ENCODE data around the gene NINL.

The NINL gene

DNA sequence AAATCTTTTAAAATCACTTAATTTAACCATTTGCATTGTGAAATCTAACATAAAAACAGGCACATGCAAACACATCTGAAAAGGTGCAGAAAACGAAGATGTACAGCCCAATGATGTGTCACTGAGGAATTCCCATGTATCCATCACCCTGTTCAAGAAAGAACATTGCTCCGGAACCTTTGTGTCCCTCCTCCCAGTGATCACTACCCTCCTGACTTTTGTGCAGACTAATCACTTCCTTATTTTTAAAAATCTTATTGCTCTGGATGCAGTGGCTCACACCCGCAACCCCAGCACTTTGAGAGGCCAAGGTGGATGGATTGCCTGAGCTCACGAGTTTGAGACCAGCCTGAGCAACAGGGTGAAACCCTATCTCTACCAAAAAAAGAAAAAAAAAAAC lies 163.3 kb downstream of the NINL start:
- TF ChIP-seq, protein P1, sequence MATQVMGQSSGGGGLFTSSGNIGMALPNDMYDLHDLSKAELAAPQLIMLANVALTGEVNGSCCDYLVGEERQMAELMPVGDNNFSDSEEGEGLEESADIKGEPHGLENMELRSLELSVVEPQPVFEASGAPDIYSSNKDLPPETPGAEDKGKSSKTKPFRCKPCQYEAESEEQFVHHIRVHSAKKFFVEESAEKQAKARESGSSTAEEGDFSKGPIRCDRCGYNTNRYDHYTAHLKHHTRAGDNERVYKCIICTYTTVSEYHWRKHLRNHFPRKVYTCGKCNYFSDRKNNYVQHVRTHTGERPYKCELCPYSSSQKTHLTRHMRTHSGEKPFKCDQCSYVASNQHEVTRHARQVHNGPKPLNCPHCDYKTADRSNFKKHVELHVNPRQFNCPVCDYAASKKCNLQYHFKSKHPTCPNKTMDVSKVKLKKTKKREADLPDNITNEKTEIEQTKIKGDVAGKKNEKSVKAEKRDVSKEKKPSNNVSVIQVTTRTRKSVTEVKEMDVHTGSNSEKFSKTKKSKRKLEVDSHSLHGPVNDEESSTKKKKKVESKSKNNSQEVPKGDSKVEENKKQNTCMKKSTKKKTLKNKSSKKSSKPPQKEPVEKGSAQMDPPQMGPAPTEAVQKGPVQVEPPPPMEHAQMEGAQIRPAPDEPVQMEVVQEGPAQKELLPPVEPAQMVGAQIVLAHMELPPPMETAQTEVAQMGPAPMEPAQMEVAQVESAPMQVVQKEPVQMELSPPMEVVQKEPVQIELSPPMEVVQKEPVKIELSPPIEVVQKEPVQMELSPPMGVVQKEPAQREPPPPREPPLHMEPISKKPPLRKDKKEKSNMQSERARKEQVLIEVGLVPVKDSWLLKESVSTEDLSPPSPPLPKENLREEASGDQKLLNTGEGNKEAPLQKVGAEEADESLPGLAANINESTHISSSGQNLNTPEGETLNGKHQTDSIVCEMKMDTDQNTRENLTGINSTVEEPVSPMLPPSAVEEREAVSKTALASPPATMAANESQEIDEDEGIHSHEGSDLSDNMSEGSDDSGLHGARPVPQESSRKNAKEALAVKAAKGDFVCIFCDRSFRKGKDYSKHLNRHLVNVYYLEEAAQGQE (IDR thresholded peaks at IDR 0.05; ENCODE audit: insufficient read depth in 1 of 2, low read depth in 2 of 2, low read length in 2 of 2) = no peak
- TF ChIP-seq SIN3A (IDR thresholded peaks at IDR 0.05; ENCODE audit: borderline replicate concordance, insufficient read depth, low read length) (no peak), POLR2AphosphoS5 (IDR thresholded peaks at IDR 0.05; ENCODE audit: low read depth, low read length) (no peak), FOXP2 (optimal IDR thresholded peaks at IDR 0.05; ENCODE audit: borderline replicate concordance, extremely low read depth, extremely low read length, insufficient read depth) (no peak), TAF1 (IDR thresholded peaks at IDR 0.05; ENCODE audit: borderline replicate concordance, insufficient read depth, low read length) (no peak)

DNA sequence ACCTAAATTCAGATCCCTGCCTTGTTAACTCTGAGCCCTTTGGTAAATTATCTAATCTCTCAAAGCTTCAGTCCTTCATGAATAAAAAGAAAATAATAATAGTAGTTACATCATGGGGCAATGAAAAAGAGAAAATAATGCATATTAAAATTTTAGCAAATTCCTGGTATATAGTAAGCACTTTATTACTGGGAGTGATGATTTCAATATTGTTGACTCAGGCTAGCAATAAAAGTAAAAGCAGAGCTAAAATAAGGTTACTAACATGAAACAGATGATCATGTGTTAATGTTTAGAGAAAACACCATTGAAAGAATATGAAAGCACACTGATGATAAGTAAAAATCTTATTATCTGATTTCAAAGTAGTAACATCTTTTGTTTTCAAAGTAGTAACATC lies 164.2 kb downstream of the NINL start:
- TF ChIP-seq SIN3A (IDR thresholded peaks at IDR 0.05; ENCODE audit: borderline replicate concordance, insufficient read depth, low read length) (no peak), POLR2AphosphoS5 (IDR thresholded peaks at IDR 0.05; ENCODE audit: low read depth, low read length) (no peak), FOXP2 (optimal IDR thresholded peaks at IDR 0.05; ENCODE audit: borderline replicate concordance, extremely low read depth, extremely low read length, insufficient read depth) (no peak), TAF1 (IDR thresholded peaks at IDR 0.05; ENCODE audit: borderline replicate concordance, insufficient read depth, low read length) (no peak)
- TF ChIP-seq, protein P1 (IDR thresholded peaks at IDR 0.05; ENCODE audit: insufficient read depth in 1 of 2, low read depth in 2 of 2, low read length in 2 of 2) = no peak

DNA sequence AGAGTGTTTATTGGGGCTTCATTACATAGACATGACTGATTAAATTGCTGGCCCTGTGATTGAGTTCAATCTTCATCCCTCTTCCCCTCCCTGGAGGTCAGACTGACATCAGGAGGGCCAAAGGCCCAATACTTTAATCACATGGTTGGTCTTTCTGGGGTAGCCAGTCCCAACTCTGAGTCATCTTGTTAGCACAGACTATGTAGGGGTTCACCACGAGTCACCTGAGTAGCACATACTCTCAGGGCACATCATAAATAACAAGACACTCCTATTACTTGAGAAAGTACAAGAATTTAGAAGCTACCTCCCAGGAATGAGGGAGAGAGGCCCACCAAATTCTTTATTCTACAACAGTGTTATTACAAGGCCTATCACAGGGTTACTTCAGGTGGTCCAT lies 166.6 kb downstream of the NINL start:
- TF ChIP-seq FOXP2 (optimal IDR thresholded peaks at IDR 0.05; ENCODE audit: borderline replicate concordance, extremely low read depth, extremely low read length, insufficient read depth) = no peak
- no peak for TF ChIP-seq TAF1 (IDR thresholded peaks at IDR 0.05; ENCODE audit: borderline replicate concordance, insufficient read depth, low read length)
- TF ChIP-seq, protein P1 (IDR thresholded peaks at IDR 0.05; ENCODE audit: insufficient read depth in 1 of 2, low read depth in 2 of 2, low read length in 2 of 2) = no peak
- no peak for TF ChIP-seq SIN3A (IDR thresholded peaks at IDR 0.05; ENCODE audit: borderline replicate concordance, insufficient read depth, low read length)
- TF ChIP-seq POLR2AphosphoS5 (IDR thresholded peaks at IDR 0.05; ENCODE audit: low read depth, low read length) = no peak

DNA sequence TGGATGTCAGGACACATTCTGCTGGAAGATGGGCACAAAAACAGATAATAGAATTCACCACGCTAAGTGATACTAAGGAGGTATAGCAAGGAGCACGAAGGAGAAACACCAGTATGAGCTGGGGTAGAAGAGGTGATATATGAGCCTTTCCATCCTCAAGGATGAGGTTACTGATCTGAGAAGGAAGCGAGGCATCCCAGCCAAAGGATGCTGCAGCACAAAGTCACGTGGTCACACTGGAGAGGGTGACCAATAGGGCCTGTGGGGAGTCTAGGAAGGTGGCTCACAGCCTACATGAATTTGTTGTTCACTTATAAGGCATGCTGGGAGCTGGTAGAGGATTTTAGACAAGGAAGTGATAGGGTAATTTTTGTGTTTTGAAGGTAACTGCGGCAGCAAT lies 176.4 kb downstream of the NINL start:
- TF ChIP-seq SIN3A (IDR thresholded peaks at IDR 0.05; ENCODE audit: borderline replicate concordance, insufficient read depth, low read length) (no peak), POLR2AphosphoS5 (IDR thresholded peaks at IDR 0.05; ENCODE audit: low read depth, low read length) (no peak)

DNA sequence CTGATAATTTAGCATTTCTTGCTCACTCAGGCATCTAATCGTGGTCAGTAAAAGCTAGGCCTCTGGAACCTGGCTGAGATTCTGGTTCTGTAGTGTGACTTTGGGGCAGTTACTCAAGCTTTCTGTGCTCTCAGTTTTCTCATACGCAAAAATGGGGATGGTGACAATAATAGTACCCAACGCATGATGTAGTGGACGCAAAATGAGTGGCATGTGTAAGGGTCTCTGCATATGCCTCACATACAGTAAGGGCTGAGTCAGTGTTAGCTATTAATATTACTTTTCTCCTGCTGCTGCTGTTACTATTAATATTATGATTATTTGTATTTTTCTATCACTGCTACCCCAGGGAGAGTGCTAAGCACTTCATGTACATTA lies 177.2 kb downstream of the NINL start:
- TF ChIP-seq, protein P1 (IDR thresholded peaks at IDR 0.05; ENCODE audit: insufficient read depth in 1 of 2, low read depth in 2 of 2, low read length in 2 of 2) = no peak
- no peak for TF ChIP-seq FOXP2 (optimal IDR thresholded peaks at IDR 0.05; ENCODE audit: borderline replicate concordance, extremely low read depth, extremely low read length, insufficient read depth)
- no peak for TF ChIP-seq POLR2AphosphoS5 (IDR thresholded peaks at IDR 0.05; ENCODE audit: low read depth, low read length)
- no peak for TF ChIP-seq TAF1 (IDR thresholded peaks at IDR 0.05; ENCODE audit: borderline replicate concordance, insufficient read depth, low read length)
- TF ChIP-seq SIN3A (IDR thresholded peaks at IDR 0.05; ENCODE audit: borderline replicate concordance, insufficient read depth, low read length) = no peak
